ENCODE data around the gene ZNF837.

DNA sequence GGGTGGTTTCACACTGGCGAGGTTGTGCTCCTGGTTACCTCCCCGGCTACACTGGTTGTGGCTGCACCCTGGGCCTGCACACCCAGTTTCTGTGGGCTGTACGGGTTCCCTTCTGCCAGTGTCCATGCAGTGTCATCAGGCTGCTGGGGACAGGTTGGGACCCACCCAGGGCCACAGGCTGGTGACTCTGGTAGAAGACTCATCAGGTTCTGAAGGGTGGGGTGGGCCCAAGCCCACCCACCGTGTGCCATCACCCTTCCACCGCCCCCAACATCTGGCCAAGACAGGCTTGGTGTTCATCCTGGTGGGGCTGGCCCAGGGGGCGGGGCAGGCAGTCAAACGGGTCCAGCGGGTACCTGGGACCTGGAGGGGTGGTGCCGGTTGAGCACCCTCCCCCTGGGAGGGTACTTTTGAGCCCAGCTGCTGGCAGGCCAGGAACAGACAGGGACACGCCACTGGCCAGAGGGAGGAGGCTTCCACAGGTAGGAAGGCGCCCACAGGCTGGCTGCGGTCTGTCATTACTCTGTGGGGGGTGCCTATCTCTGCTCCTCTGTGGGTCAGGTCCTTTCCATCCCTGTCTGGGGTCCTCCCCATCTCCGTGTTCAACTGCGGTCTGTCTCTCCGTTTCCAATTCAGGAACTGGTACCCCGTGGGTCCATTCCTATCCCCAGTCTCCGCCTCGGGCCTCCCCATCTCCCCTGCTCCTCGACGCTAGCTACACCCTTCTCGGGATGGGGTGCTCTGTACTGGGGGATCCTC, 14.6 kb upstream of the ZNF837 start, which contains the start of gene RNF225:
- TF ChIP-seq, protein P1, sequence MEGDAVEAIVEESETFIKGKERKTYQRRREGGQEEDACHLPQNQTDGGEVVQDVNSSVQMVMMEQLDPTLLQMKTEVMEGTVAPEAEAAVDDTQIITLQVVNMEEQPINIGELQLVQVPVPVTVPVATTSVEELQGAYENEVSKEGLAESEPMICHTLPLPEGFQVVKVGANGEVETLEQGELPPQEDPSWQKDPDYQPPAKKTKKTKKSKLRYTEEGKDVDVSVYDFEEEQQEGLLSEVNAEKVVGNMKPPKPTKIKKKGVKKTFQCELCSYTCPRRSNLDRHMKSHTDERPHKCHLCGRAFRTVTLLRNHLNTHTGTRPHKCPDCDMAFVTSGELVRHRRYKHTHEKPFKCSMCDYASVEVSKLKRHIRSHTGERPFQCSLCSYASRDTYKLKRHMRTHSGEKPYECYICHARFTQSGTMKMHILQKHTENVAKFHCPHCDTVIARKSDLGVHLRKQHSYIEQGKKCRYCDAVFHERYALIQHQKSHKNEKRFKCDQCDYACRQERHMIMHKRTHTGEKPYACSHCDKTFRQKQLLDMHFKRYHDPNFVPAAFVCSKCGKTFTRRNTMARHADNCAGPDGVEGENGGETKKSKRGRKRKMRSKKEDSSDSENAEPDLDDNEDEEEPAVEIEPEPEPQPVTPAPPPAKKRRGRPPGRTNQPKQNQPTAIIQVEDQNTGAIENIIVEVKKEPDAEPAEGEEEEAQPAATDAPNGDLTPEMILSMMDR (IDR thresholded peaks at IDR 0.05; ENCODE audit: low read length) = no peak
- TF ChIP-seq EZH2 (optimal IDR thresholded peaks at IDR 0.05; ENCODE audit: low read depth, low read length) = no peak
